Mesenteric fat pad (tissue), 1 donor: ENCODE data around the gene B3GLCT. TPM values are rescaled to one million over a fixed set of nuclear protein-coding genes. Genes with fewer than 3 reads are reported as not detected.
"Not testable (repeated sequence)": the region's sequence is repeated elsewhere in the genome, so short reads cannot be mapped to it uniquely, and the experiment has no call there.

ENCODE experiments used
- DNase-seq: peaks from one replicate; pipeline ENCODE4 v3.0.0-alpha.2; 2020; ENCODE audit warnings: low spot score
- total RNA-seq: library from RNA; stranded (reverse); fragmentation: NEBNext Ultra II Directional; extraction: Animal tissue kit (Norgen Biotek cat#: 25700); gene quantifications from one replicate; pipeline ENCODE4 v1.2.1, GENCODE V29; 2021
- donor health status: DM: yes; HTN: yes; CAD: no.

B3GLCT gene
- total RNA-seq, 1 donor from 2014 or later: 4.7 TPM

DNA sequence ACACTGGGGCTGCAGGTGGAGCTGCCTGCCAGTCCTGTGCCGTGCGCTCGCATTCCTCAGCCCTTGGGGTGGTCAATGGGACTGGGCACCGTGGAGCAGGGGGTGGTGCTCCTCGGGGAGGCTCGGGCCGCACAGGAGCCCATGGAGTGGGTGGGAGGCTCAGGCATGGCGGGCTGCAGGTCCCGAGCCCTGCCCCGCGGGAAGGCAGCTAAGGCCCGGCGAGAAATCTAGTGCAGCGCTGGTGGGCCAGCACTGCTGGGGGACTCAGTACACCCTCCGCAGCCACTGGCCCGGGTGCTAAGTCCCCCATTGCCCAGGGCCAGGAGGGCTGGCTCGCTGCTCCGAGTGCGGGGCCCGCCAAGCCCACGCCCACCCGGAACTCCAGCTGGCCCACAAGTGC lies 139.8 kb downstream of the B3GLCT start:
- not testable (repeated sequence) for DNase-seq

DNA sequence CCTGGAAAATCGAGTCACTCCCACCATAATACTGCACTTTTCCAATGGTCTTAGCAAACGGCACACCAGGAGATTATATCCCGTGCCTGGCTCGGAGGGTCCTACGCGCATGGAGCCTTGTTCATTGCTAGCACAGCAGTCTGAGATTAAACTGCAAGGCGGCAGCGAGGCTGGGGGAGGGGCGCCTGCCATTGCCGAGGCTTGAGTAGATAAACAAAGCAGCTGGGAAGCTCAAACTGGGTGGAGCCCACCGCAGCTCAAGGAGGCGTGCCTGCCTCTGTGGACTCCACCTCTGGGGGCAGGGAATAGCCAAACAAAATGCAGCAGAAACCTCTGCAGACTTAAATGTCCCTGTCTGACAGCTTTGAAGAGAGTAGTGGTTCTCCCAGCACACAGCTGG lies 141.1 kb downstream of the B3GLCT start:
- not testable (repeated sequence) for DNase-seq

DNA sequence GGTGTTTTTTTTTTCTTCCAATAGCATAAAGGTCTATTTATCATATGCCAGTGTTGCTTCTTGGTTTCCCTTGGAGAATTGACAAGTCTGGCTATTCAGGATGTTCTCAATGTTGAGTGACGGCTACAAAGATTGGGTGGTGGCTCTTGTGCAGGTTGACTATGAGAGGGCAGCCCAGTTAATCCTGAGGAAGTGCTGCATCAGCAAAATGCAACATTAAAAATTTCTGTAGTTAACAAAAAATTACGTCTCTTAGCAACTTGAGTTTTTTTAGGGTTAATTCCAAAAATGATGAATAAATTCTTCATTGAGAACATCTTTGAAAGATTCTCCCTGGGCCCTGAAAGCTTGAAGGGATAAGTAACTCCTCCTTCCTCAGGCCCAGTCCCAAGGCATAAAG lies 147.1 kb downstream of the B3GLCT start:
- no peak for DNase-seq

DNA sequence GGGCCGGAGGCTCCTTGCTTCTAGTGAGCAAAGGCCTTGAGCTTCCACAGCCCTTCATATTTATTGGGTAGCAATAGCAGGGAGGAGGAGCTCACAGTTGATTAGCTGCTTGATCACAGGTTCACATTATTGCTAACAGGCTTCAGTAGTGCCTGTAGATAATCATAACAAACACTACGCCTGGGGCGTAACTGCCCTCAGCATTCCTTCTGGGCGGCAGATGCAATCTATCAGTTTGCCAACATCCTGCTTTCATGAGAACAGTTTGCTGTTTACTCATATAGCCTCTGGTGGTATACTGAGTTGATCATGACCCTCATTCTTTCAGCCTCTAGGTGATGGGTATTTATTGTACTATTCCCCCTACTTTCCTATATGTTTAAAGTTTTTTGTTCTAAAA lies 149.4 kb downstream of the B3GLCT start:
- DNase-seq: no peak

DNA sequence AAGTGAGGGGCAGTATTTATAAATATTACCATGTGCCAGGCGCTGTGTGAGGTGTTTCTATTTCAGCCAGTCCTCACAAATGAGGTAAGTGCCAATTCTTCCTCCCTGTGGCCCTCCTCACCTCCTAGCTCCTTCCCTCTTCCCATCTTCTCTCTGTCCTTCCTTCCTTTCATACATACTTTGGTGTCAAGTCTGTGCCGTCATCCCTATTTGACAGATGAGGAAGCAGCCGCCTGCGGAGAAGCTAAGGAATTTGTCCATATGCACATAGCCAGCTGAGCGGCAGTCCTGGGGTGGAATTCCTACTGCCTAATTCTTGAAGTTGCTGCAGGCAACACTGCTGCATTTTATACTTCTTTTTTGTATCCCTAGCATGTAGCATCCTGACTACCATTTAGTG lies 150.8 kb downstream of the B3GLCT start:
- no peak for DNase-seq

DNA sequence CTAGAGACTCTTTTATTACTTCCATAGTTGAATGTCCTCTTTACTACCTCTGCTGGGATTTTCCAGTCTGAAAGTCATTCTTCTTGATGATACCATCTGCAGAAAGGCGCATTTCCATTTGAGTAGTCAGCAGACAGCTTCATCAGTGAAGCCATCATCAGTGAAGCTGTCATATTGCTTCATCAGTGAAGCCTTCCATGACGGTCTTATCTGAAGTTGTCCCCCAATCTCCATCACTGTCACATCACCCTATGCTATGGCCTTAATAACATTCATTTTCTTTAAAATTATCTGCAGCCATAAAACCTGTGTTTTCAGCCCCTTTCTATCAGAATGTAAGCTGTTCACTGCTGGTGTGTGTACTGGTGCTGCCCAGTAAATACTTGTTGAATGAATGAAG lies 151.6 kb downstream of the B3GLCT start:
- DNase-seq: no peak

DNA sequence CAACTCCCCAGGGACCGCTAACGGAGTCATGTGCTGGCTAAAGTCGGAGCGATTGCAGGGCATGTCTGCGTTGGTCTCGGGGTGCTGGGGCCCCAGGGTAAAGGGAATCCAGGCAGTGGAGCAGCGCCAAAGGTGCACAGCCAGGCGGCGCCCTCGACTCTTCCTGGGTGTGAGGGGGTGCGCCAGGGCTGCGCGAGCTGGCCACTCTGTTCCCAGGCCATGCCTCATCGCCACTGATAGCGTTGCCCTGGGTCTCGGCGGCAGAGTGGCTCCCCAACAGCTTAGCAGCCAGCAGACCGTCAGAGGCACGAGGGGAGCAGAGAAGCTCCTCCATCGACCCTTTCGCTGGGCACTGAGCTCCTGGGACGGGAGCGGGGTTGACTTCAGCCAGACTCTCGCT lies 152.7 kb downstream of the B3GLCT start:
- no peak for DNase-seq

DNA sequence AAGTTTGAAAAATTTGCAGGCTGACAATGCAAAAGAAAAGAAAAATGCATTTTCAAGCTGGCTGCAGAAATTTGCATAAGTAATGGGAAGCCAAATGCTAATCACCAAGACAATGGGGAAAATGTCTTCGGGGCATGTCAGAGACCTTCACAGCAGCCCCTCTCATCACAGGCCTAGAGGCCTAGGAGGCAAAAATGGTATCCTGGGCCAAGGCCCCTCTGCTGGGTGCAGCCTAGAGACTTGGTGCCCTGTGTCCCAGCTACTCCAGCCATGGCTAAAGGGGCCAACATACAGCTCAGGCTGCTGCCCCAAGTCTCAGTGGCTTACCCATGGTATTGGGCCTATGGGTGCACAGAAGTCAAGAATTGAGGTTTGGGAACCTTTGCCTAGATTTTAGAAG lies 155.2 kb downstream of the B3GLCT start:
- DNase-seq: no peak

DNA sequence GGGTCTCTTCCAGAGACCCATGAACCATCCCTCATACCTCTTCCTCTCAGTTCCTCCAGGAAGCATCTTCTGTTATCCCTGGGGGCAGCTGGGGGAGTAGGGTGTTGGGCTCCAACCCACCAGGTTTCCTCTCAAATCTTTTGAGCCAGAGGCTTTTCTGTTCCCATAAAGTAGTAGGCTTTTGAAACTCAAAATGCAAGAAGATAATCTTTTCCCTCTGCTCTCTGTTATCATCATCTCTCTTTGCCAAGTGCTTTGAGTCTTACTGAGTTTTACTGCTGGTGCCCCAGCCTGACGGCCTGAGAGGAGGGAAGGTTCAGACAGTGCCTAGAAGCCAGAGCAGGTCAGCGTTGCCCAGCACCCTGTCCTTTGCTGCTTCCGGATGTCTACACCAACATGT lies 157.2 kb downstream of the B3GLCT start:
- no peak for DNase-seq

DNA sequence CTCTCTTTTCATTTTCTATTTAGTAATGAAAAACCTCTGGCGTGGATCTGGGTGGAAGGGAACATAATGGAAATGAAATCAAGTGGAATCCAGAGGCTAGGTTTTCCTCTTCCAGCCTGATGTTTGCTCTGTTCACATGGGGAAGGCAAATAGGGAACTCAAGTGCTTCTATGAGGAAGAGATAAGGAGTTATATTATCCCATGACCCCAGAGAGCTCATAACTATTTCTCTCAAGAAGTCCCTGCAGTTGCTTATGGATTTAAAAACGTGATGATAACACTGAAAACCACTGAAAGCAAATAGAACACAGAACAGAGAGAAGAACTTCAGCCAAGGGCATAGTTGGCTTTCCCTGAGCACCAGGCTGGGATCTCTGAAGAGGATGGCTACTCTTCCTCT lies 157.8 kb downstream of the B3GLCT start:
- no peak for DNase-seq

DNA sequence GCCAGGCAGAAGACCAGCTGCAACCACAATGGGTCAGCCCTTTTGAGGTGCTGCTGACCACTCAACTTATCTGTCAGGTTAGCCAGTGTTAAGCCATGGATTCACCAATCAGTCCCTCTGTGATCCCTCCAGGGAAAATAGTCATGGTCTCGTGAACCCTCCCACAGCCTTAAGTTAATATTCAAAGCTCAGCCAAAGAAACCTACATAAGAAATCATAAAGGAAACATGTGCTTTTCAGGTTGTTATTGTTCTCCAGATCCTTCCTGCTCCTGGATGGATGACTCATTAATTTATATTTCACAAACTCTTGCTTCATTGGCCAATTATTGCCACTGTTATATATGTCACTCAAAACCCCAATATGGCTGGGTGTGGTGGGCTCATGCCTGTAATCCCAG lies 161.9 kb downstream of the B3GLCT start:
- DNase-seq: no peak

DNA sequence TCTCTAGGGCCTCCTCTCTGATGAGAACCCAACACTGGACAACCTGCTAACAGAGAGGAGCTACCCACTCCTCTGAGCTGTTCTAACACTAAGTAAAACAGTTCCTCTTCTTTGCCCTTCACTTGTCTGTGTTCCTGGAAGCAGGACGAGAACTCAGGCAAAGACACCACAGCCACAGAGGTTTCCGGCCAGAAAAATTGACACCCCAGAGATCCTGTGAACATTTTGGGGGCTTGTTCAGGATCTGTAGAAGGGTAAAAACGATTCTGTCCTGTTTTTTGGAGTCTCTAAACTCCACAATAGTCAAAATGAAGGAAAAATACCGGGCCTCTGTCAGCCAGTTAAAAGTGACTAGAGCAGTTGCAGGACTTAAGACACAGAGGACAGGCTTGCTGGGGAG lies 165.9 kb downstream of the B3GLCT start:
- DNase-seq: no peak

DNA sequence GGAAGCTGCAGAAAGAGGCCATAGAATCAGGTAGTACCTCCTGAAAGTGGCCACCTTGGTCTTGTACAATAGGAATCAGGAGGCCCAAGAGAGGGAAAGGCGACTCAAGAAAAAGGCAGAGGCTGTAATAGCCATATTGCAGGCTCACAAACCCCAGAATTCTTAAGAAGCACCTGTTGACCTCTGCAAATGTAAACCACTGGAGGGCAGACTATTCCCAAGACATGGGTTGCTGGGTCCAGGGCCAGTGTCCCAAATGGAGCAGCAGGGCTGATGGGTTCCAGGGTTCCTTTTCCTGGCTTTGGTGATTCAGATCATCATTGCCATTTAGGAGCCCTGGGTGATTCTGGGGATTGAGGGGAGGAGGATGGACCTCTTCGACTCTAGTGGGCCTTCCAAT lies 167.6 kb downstream of the B3GLCT start:
- no peak for DNase-seq

DNA sequence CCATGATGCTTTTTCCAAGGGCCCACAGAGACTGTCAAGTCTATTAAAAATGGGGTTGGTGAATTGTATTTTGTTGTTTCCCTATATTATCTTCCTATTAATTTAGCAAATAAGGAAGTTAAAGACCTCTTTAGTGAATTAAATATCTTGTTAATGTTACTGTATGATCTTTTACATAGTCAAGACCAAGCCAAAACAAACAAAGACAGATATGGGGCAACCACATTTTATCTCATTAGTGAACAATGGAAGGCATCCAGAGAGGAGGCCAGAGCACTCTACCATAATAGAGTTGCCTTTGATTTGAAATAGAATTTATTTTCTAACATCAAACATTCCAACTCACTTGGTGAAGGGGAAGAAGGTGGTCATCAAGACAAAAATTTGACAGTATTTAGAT lies 169.4 kb downstream of the B3GLCT start:
- no peak for DNase-seq

DNA sequence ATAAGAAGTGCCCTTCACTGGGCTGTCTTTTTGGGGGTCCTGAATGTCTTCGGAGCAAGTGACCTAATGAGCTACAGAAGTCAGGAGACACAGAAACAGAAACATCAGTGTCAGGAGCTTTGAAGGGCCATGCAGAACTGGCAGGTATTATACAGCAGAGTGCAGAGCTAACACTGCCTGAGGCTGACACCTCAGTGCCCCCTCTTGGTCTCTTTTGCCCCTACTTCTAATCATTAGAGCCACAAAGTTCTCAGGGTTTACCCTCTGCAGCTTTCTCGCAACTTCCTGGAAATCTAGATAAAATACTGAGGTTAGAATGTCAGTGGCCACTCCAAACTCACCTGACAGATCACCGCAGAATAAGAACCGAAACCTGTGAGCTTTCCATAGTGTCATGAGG lies 172.7 kb downstream of the B3GLCT start:
- DNase-seq: no peak

DNA sequence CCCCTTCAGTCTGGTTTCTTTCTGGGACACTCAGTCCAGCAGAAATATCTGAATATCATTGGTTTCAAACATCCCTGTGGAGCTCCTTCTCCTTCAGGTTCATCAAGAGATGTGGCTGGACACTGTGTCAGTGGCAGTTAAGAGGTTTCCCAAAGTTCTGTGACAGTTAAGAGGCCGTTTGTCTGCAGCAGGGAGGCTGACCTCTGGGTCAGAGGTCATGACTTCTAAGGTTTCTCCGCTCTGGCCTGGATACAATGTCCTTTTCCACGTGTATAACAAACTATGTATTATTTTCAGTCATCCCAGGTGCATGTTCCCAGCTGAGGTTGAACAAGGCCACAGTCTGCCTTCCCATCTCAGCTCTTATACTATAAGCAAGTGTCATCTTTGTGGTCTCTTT lies 174.9 kb downstream of the B3GLCT start:
- DNase-seq: no peak

DNA sequence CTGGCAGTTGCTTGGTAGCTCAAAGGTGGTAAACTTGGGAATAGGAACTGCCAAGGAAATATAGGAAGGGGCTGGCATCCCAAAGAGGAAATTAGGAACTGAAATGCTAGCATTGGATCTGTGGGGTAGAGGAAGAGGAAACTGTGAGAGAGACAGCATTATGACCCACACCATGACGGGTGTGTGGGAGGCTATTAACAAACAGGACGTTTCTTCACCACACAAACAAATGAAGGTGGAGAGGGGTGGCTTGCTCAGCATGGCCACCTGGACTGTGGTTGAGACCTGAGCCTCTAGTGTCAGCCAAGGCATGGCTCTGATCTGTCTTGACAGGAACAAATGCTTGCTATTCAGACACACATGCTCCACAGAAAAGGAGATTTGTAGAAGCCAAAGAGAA lies 178.2 kb downstream of the B3GLCT start:
- no peak for DNase-seq

DNA sequence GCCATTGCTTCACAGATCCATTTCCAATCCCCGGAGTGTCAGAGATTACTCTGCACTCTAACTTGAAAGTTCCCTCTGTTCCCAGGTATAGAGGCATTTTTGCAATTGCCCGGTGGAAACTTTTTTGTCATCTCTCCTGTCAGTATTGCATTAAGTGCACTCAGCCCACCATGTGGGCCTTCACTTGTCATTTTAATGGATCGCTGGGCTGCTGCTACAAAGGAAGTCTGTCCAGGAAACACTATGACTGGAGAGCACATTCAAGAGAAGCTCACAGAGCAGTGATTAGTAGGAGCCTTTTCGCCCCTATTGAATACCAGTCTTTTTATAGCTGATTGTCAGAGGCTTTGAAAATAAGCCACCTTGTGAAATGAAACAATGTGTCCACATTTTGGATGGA lies 180.9 kb downstream of the B3GLCT start:
- no peak for DNase-seq

Other genes starting within 250 kb of the B3GLCT start
- 59.6 TPM for gene HSPH1, start 38.1 kb upstream of the B3GLCT start, total RNA-seq